GM12892 (cell line): ENCODE data around the gene ARHGEF4.

Experiments
- POLR2A ChIP-seq: IDR thresholded peaks from 2 replicates; pipeline ENCODE4 v1.6.1; 2011; ENCODE audit warnings: low read depth, low read length, control low read depth
- TAF1 ChIP-seq: IDR thresholded peaks from 2 replicates; pipeline ENCODE4 v1.6.1; 2011; ENCODE audit warnings: low read depth, mild to moderate bottlenecking, control low read depth, low read length, borderline replicate concordance

GRCh38 chr2:130976591-130977237 is 140.0 kb downstream of the ARHGEF4 start:
- TF ChIP-seq POLR2A (no peak), TAF1 (no peak)
